GM12874 (cell line): Measurements from ENCODE around the gene HIPK4.

Source experiments
- TF ChIP-seq, protein P1 (sequence below): IDR thresholded peaks from 2 replicates; pipeline ENCODE4 v1.5.1; 2011; ENCODE audit warnings: low read depth, mild to moderate bottlenecking, control low read depth, low read length, moderate library complexity; ENCODE audit not compliant: insufficient read depth

Gene HIPK4

DNA sequence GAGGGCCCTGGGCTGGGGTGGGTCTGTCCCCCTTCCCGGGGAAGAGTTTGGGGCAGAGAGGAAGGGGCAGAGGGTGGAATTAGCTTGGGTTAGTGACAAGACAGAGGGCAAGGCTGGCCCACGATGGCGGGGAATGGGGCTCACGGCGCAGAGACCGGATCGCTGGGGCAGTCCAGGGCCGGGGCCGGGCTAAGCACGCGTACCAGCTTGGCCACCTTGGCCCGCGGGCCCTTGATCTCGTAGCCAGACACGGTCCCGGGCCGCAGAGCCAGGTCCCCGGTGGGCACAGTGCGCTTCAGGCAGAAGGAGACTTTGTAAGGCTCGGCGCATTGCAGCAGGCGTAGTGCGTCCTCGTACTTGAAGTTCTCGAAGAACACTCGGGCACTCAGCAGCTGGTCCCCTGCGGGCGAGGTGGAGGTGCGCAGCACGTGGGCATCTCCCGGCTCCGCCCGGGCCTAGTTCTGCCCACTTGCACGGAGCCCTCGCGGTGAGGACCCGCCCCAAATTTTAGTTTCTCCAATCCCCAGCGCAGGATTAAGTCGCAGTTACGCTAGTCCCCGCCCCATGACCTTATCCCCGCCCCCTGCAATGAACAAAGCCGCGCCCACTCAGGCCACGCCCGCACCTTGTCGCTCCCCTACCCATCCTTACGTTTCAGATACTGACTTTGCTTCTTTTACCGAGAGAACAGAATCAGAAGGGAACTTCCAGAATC, 8.6 kb upstream of the HIPK4 start:
- TF ChIP-seq, protein P1, sequence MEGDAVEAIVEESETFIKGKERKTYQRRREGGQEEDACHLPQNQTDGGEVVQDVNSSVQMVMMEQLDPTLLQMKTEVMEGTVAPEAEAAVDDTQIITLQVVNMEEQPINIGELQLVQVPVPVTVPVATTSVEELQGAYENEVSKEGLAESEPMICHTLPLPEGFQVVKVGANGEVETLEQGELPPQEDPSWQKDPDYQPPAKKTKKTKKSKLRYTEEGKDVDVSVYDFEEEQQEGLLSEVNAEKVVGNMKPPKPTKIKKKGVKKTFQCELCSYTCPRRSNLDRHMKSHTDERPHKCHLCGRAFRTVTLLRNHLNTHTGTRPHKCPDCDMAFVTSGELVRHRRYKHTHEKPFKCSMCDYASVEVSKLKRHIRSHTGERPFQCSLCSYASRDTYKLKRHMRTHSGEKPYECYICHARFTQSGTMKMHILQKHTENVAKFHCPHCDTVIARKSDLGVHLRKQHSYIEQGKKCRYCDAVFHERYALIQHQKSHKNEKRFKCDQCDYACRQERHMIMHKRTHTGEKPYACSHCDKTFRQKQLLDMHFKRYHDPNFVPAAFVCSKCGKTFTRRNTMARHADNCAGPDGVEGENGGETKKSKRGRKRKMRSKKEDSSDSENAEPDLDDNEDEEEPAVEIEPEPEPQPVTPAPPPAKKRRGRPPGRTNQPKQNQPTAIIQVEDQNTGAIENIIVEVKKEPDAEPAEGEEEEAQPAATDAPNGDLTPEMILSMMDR, result no peak

- TF ChIP-seq, protein P1, result no peak
Measured at GRCh38 chr19:40397568-40397906, 7.6 kb upstream of the HIPK4 start.

DNA sequence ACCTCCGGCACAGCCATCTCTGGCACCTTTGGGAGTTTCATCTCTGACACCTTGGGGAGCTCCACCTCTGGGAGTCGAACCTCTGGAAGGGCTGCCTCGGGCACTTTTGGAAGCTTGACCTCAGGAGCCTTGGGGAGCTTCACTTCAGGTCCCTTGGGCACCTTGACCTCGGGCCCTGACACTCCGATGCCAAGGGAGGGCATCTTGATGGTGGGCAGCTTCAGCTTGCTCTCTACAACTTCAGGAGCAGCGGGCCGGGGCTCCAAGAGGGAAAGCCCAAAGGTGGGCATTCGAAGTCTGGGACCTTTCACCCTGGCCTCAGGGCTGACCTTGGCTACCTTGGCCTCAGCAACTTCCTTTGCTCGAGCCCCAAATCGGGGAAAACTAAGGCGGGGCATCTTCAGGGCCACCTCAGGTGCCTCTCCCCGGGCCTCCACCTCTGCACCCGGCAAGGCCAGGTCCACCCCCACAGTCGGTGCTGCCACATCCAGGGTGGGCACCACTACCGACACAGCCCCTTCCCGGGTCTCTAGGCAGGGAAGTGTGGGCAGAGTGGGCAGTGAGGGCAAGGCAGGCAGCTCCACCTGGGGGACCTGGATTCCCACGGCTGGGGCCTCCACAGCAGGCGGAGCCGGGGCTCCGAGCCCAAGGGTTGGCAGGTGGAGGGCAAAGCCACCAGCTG, 7.0 kb upstream of the HIPK4 start:
- TF ChIP-seq, protein P1, result no peak

- TF ChIP-seq, protein P1, result no peak
Measured at GRCh38 chr19:40395956-40396355, 6.0 kb upstream of the HIPK4 start.

DNA sequence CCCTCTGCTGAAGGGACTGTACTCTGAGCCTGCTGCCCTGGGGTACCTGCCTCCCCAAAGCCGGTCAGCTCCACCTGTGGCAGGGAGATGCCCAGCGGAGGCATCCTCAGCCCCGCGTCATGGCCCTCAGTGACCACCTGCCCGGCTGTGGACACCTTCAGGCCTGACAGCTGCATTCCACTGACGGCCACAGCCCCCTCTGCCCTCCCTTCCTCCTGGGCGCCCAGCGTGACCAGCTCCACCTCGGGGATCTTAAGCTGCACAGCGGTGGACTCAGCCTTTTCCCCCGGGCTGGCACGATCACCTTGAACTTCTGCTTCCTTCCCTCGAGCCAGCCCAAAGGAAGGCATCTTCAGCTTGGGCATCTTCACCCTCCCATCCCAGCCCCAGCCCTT, 4.8 kb upstream of the HIPK4 start:
- TF ChIP-seq, protein P1, result no peak

DNA sequence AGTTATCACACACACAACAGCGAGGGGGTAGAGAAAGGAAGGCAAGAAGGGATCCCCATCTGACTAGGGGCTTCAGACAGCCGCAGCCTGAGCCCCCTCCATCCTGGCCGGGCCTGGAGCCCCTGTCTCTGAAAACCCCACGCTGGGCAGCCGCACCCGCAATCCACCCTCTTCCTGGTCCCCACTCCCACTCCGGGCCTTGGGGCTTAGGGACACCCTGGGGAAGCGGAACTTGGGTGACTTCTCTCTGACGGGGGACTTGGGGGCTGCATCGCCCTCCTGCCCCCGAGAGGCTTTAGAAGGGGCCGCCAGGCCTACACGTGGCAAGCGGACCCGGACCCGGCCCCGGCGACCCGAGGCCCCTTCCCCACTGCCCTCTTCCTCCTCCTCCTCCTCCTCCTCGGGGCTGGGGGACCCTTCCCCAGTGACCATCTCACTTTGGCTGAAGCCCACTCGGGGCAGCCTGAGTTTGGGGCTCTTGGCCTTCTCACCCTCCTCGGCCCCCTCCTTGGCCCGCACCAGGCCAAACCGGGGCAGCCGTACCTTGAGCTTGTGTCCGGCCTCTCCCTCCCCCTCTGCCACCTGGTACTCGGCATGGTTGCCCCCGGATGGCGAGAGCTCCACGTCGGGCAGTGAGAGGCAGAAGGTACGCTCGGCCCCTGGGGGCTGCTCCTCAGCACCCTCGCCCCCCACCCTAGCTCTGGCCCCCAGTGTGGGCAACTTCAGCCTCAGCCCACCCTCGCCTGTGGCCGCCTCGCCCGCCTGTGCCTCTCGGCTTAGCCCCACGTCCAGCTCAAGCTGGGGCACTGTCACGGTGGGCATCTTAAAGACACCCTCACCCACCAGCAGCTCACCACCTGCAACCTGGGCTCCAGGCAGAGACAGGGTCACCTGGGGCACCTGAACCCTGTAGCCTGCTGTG, 4.2 kb upstream of the HIPK4 start:
- TF ChIP-seq, protein P1, result no peak

- TF ChIP-seq, protein P1, result no peak; the same call in 1 of the 2 replicates
Measured at GRCh38 chr19:40392894-40393517, 3.0 kb upstream of the HIPK4 start.
